GM12873 (cell line): ENCODE results near the gene FAM120B.

Experiments used
- CTCF ChIP-seq: IDR thresholded peaks from 2 replicates; pipeline ENCODE4 v1.5.1; 2012; ENCODE audit warnings: low read depth, mild to moderate bottlenecking, moderate library complexity, low read length, control low read depth; ENCODE audit not compliant: insufficient read depth; ENCODE audit errors: missing control alignments

The FAM120B gene

GRCh38 chr6:170279977-170280688, 26.4 kb upstream of the FAM120B start:
- no peak for TF ChIP-seq CTCF

- no peak for TF ChIP-seq CTCF
These were observed 25.9 kb upstream of the FAM120B start for GRCh38 chr6:170280689-170281045.

- no peak for TF ChIP-seq CTCF
These were observed 24.9 kb upstream of the FAM120B start for GRCh38 chr6:170281331-170282292.

- no peak for TF ChIP-seq CTCF
These were observed 23.9 kb upstream of the FAM120B start for GRCh38 chr6:170282512-170283158.

- TF ChIP-seq CTCF: no peak
These were observed 23.1 kb upstream of the FAM120B start for GRCh38 chr6:170283212-170284081.

GRCh38 chr6:170284126-170284773, 22.3 kb upstream of the FAM120B start:
- TF ChIP-seq CTCF: no peak
